GM13977 (cell line): Measurements from ENCODE around the gene STAMBP.

Experiments
- DNase-seq: peaks from one replicate; pipeline ENCODE4 v3.0.0; 2012; ENCODE audit warnings: low spot score
- in situ Hi-C: fragments of 300-500 bp; cut with MboI; formaldehyde crosslinking; loops from one replicate; pipeline ENCODE4 v1.12.0; 2022; ENCODE audit warnings: low sequenced_read_pairs, low pct_unique_long_range_greater_than_20kb, mixed read lengths, inconsistent platforms; ENCODE audit not compliant: unreplicated experiment
- TF ChIP-seq, protein P1 (sequence below): IDR thresholded peaks from 2 replicates; pipeline ENCODE4 v1.5.1; 2012; ENCODE audit warnings: mild to moderate bottlenecking, control low read depth; ENCODE audit not compliant: insufficient read depth; ENCODE audit errors: extremely low read depth, missing control alignments

Gene STAMBP

GRCh38 chr2:73818296-73818695, 10.5 kb upstream of the STAMBP start:
- TF ChIP-seq, protein P1, sequence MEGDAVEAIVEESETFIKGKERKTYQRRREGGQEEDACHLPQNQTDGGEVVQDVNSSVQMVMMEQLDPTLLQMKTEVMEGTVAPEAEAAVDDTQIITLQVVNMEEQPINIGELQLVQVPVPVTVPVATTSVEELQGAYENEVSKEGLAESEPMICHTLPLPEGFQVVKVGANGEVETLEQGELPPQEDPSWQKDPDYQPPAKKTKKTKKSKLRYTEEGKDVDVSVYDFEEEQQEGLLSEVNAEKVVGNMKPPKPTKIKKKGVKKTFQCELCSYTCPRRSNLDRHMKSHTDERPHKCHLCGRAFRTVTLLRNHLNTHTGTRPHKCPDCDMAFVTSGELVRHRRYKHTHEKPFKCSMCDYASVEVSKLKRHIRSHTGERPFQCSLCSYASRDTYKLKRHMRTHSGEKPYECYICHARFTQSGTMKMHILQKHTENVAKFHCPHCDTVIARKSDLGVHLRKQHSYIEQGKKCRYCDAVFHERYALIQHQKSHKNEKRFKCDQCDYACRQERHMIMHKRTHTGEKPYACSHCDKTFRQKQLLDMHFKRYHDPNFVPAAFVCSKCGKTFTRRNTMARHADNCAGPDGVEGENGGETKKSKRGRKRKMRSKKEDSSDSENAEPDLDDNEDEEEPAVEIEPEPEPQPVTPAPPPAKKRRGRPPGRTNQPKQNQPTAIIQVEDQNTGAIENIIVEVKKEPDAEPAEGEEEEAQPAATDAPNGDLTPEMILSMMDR, result no peak
- in situ Hi-C loops, result no loop called here
- no peak for DNase-seq

DNA sequence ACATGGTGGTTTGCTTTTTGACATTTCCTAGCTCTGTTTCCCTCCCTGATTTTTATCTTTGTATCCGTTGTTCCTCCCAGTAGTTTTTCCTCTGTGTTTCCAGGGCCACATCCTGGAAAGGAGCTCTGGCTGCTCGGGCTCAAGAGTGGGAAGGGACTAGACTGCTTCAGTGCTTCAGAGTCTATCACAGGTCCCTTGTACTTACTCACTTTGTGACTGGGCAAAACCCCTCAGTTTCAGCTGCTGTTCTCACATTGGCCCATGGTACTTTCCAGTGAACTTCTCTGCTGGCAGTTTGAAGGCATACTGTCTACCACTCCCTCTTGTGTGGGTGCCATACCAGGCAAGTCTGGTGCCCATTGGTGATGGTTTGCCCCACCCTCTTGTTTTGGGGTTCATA, 7.5 kb upstream of the STAMBP start:
- peak; percentile 64 for DNase-seq
- in situ Hi-C loops, result no loop called here
- TF ChIP-seq, protein P1, result no peak

GRCh38 chr2:73821669-73822068, 7.1 kb upstream of the STAMBP start:
- in situ Hi-C loops, result no loop called here
- no peak for DNase-seq
- TF ChIP-seq, protein P1, result no peak

DNA sequence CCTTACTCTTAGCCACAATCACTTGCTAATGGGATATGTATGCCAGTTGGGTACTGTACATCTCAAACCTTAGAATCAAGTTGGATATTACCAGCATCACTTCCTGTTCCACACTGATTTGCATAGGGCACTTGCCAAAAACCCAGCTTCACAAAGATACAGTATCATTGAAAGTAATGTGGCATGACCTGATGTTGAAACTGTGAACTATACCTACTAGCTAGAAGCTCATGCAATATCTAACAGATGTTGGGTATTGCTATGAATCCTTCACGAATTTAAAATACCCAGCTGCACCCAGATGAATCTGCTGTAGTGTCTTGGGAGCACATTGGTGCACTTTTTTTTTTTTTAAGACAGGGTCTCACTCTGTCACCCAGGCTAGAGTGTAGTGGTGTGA, 6.5 kb upstream of the STAMBP start:
- in situ Hi-C loops, result no loop called here
- TF ChIP-seq, protein P1, result no peak
- DNase-seq, result no peak

DNA sequence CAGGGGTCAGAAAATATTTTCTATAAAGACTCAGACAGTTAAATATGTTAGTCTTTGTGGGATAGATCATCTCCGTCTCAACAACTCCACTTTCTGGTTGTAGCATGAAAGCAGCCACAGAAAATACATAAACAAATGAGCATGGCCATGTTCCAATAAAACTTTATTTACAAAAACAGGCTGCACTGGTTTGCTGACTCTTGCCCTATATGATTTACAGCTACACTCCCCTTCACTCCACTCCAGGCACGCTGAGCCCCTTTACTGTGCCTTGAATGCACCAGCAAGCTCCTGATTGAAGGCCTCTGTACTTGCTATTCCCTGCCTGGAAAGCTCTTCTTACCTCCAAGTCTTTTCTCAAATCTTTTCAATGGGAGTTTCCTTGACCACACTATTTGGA, 5.8 kb upstream of the STAMBP start:
- TF ChIP-seq, protein P1, result no peak

DNA sequence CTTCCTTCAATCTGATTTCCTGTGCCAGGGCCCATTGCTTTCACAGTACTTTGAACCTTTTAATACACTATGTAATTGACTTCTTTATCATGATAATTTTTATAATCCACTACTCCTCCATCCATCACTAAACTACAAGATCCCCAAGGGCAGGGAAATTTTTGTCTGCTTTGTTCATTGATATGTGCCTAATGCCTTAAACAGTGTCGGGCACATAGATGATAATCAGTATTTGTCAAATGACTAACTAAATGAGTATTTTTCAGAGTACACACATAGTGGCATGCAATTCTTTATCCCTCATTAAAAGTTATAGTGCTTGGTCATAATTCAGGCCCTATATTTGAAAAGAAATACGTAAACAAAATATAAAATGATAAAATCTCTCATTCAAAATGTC, 5.3 kb upstream of the STAMBP start:
- TF ChIP-seq, protein P1, result no peak
- in situ Hi-C loops, result no loop called here
- DNase-seq, result no peak

More for the DNA sequence above, 5.8 kb upstream of the STAMBP start:
- in situ Hi-C loops, result no loop called here
- no peak for DNase-seq
